HepG2 (cell line): ENCODE measurements around the gene ALDH2. TPM values are rescaled to one million over a fixed set of nuclear protein-coding genes. Genes with fewer than 3 reads are reported as not detected.
A peak's percentile ranks its signal among the peaks of the same experiment; 100 is the strongest.

Experiments
- CEBPB ChIP-seq: IDR thresholded peaks from 2 replicates; pipeline ENCODE4 v1.6.1; 2011; ENCODE audit warnings: low read depth, low read length, improper control_type of control experiment, borderline replicate concordance
- GMEB2 ChIP-seq: IDR thresholded peaks from 2 replicates; pipeline ENCODE4 v1.6.1; 2016; ENCODE audit warnings: missing biosample characterization, missing genetic modification reagents, low read depth
- HNRNPLL ChIP-seq: fragments of 200-400 bp; formaldehyde crosslinking; IDR thresholded peaks from 2 replicates; pipeline ENCODE4 v1.6.1; 2017; ENCODE audit warnings: mild to moderate bottlenecking, low read depth, low read length; ENCODE audit not compliant: poor library complexity, severe bottlenecking
- KMT2A ChIP-seq: sonication (generic); formaldehyde crosslinking; IDR thresholded peaks from 2 replicates; pipeline ENCODE4 v1.4.0; 2020; ENCODE audit warnings: missing genetic modification reagents
- ONECUT2 ChIP-seq: sonication (generic); formaldehyde crosslinking; IDR thresholded peaks from 2 replicates; pipeline ENCODE4 v1.4.0; 2020; ENCODE audit warnings: missing genetic modification reagents
- PLSCR1 ChIP-seq: sonication (generic); formaldehyde crosslinking; IDR thresholded peaks from 2 replicates; pipeline ENCODE4 v1.5.0; 2020; ENCODE audit warnings: missing genetic modification reagents, mild to moderate bottlenecking, borderline replicate concordance
- RAD51 ChIP-seq: fragments of 450-650 bp; IDR thresholded peaks from 2 replicates; pipeline ENCODE4 v1.6.1; 2016; ENCODE audit warnings: borderline replicate concordance
- RBFOX2 ChIP-seq: fragments of 200-400 bp; formaldehyde crosslinking; IDR thresholded peaks from 2 replicates; pipeline ENCODE4 v1.6.1; 2017; ENCODE audit warnings: low read depth, mild to moderate bottlenecking, low read length
- SSRP1 ChIP-seq: IDR thresholded peaks from 2 replicates; pipeline ENCODE4 v1.6.1; 2016; ENCODE audit warnings: control low read depth
- STAT6 ChIP-seq: sonication (generic); formaldehyde crosslinking; IDR thresholded peaks from 2 replicates; pipeline ENCODE4 v1.4.0; 2020; ENCODE audit warnings: missing genetic modification reagents, mild to moderate bottlenecking, borderline replicate concordance
- TEAD2 ChIP-seq: sonication (generic); formaldehyde crosslinking; IDR thresholded peaks from 2 replicates; pipeline ENCODE4 v1.9.0; 2021; ENCODE audit warnings: missing genetic modification reagents
- TEAD3 ChIP-seq: optimal IDR thresholded peaks from 2 replicates; pipeline ENCODE3; 2016; ENCODE audit warnings: borderline replicate concordance
- ZFP37 ChIP-seq: sonication (generic); formaldehyde crosslinking; IDR thresholded peaks from 2 replicates; pipeline ENCODE4 v1.4.0; 2020; ENCODE audit warnings: missing genetic modification reagents, borderline replicate concordance
- ZFP90 ChIP-seq: sonication (generic); formaldehyde crosslinking; IDR thresholded peaks from 2 replicates; pipeline ENCODE4 v1.8.0; 2022; ENCODE audit warnings: missing genetic modification reagents, mild to moderate bottlenecking, inconsistent platforms, borderline replicate concordance
- ZNF17 ChIP-seq: sonication (generic); formaldehyde crosslinking; IDR thresholded peaks from 2 replicates; pipeline ENCODE4 v1.5.0; 2020; ENCODE audit warnings: mild to moderate bottlenecking, missing genetic modification reagents
- ZNF281 ChIP-seq: sonication (generic); formaldehyde crosslinking; IDR thresholded peaks from 2 replicates; pipeline ENCODE4 v1.4.0; 2020; ENCODE audit warnings: missing genetic modification reagents, borderline replicate concordance
- ZNF816 ChIP-seq: sonication (generic); formaldehyde crosslinking; IDR thresholded peaks from 2 replicates; pipeline ENCODE4 v1.8.0; 2022; ENCODE audit warnings: missing genetic modification reagents, mild to moderate bottlenecking, borderline replicate concordance
- ZNF883 ChIP-seq: sonication (generic); formaldehyde crosslinking; IDR thresholded peaks from 2 replicates; pipeline ENCODE4 v1.5.1; 2020; ENCODE audit warnings: mild to moderate bottlenecking, missing genetic modification reagents; ENCODE audit errors: not compliant biosample characterization
- polyA plus RNA-seq, 8 experiments: library from polyadenylated mRNA; depleted of rRNA in 3 of 8; stranded (reverse) in 7 of 8; unstranded in 1 of 8; fragments of >200 nt; fragmentation: Illumina TruSeq in 4 of 8; extraction: Trizol in 4 of 8; gene quantifications; 2 replicates each; pipeline versions ENCODE4 v1.2.1 to v1.2.3, GENCODE V29; 2011 to 2016; ENCODE audit warnings: low read depth in 4 of 8, missing spikeins in 1 of 8, mixed read lengths in 1 of 8; ENCODE audit not compliant: insufficient read depth in 1 of 8
- total RNA-seq, 5 experiments: library from RNA; depleted of rRNA; stranded (reverse); fragments of >200 nt; fragmentation: Illumina TruSeq; extraction: Trizol; gene quantifications; 2 replicates each; pipeline ENCODE4 v1.2.3, GENCODE V29; 2016; ENCODE audit warnings: low read depth in 1 of 5

ALDH2 gene
- total and polyA plus RNA-seq, 2 of the 13 experiments (the other 11 are each of a cell fraction or from before 2014, with no cell fraction given): 78.8 to 103 TPM

GRCh38 chr12:111773801-111774551 lies 7.2 kb downstream of the ALDH2 start (continued):
- TF ChIP-seq TEAD2 (CRISPR knock-in tag) (no peak), GMEB2 (CRISPR knock-in tag) (no peak), ZNF17 (CRISPR knock-in tag) (no peak), KMT2A (CRISPR knock-in tag) (0 out of 2 replicates have a peak, but pooled peaks have one; percentile 44), RBFOX2 (peak; percentile 49), CEBPB (peak; percentile 81; the same call in 1 of the 2 replicates), HNRNPLL (no peak), PLSCR1 (CRISPR knock-in tag) (no peak), SSRP1 (CRISPR knock-in tag) (no peak; the same call in 1 of the 2 replicates), ONECUT2 (CRISPR knock-in tag) (0 out of 2 replicates have a peak, but pooled peaks have one; percentile 4), RAD51 (no peak), STAT6 (0 out of 2 replicates have a peak, but pooled peaks have one; percentile 31), ZFP90 (CRISPR knock-in tag) (0 out of 2 replicates have a peak, but pooled peaks have one; percentile 17), ZNF883 (CRISPR knock-in tag) (no peak), ZNF281 (CRISPR knock-in tag) (peak; percentile 28; the same call in 1 of the 2 replicates), TEAD3 (CRISPR knock-in tag) (peak; percentile 85), ZNF816 (CRISPR knock-in tag) (no peak), ZFP37 (0 out of 2 replicates have a peak, but pooled peaks have one; percentile 47)
